Activated CD8-positive, alpha-beta T cell treated with anti-CD3 and anti-CD28 coated beads, Interleukin-2, amount 10 ng/mL, durations not matched to agents 7 days and 5 days (primary cell): ENCODE measurements around the gene C22orf39. TPM values are rescaled to one million over a fixed set of nuclear protein-coding genes. Genes with fewer than 3 reads are reported as not detected.

Experiments
- ATAC-seq: fragments of 150-1000 bp; cut with Tn5 transposase; one replicate; pipeline ENCODE4 v1.10.0; 2021; ENCODE audit warnings: moderate library complexity
- CTCF ChIA-PET: fragments of 350-600 bp; sonication (Branson Sonifier 250); formaldehyde crosslinking; loops from one replicate; lab custom pipeline; 2021; ENCODE audit warnings: antibody characterized with exemption; lab: Charles Lee
- POLR2A ChIA-PET: fragments of 350-600 bp; sonication (Branson Sonifier 250); formaldehyde crosslinking; loops from one replicate; lab custom pipeline; 2021; ENCODE audit warnings: antibody characterized with exemption; lab: Charles Lee
- DNase-seq: peaks from one replicate; pipeline ENCODE4 v3.0.0-alpha.2; 2020
- H3K27ac Mint-ChIP-seq: one replicate; pipeline ENCODE4 v1.8.0; 2021; ENCODE audit warnings: mild to moderate bottlenecking, mixed read lengths
- H3K27me3 Mint-ChIP-seq: one replicate; pipeline ENCODE4 v1.8.0; 2021; ENCODE audit warnings: low read depth, mixed read lengths
- H3K36me3 Mint-ChIP-seq: one replicate; pipeline ENCODE4 v1.8.0; 2021; ENCODE audit warnings: low read depth, mixed read lengths
- H3K4me1 Mint-ChIP-seq: one replicate; pipeline ENCODE4 v1.8.0; 2021; ENCODE audit warnings: low read depth, mixed read lengths
- H3K4me3 Mint-ChIP-seq: one replicate; pipeline ENCODE4 v1.8.0; 2021; ENCODE audit warnings: mild to moderate bottlenecking, mixed read lengths
- H3K9me3 Mint-ChIP-seq: one replicate; pipeline ENCODE4 v1.8.0; 2022; ENCODE audit warnings: mixed read lengths; ENCODE audit not compliant: insufficient read depth
- total RNA-seq, 2 experiments: library from RNA; stranded (reverse); gene quantifications; one replicate each; pipeline ENCODE4 v1.2.3, GENCODE V29; 2021

C22orf39 gene
- total RNA-seq, 2 experiments from 2014 or later: 33.9 to 35.0 TPM

- H3K36me3 Mint-ChIP-seq: peaks cover 51% of the 10 kb centered on the region
- no peak for DNase-seq
Observed at GRCh38 chr22:19483481-19484244, 36.2 kb upstream of the C22orf39 start.

GRCh38 chr22:19482297-19482696, 34.8 kb upstream of the C22orf39 start:
- ATAC-seq (no peak), DNase-seq (no peak)
- POLR2A ChIA-PET: no interaction called here
- H3K36me3 Mint-ChIP-seq: peaks cover 41% of the 10 kb centered on the region
- H3K27ac Mint-ChIP-seq: no peak overlapping the region
- no peaks in the 10 kb centered on the region for H3K27me3 Mint-ChIP-seq
- no peaks in the 10 kb centered on the region for H3K9me3 Mint-ChIP-seq
- CTCF ChIA-PET: no interaction called here
- H3K4me1 Mint-ChIP-seq: peaks cover 21% of the 10 kb centered on the region
- H3K4me3 Mint-ChIP-seq: no peak overlapping the region

More at GRCh38 chr22:19483481-19484244, 36.2 kb upstream of the C22orf39 start:
- no peaks in the 10 kb centered on the region for H3K9me3 Mint-ChIP-seq
- no peak for ATAC-seq
- H3K4me1 Mint-ChIP-seq: peaks cover 14% of the 10 kb centered on the region
- ChIA-PET CTCF (no interaction called here), POLR2A (no interaction called here)
- H3K27ac Mint-ChIP-seq: peak overlapping the region; percentile 65
- no peak overlapping the region for H3K4me3 Mint-ChIP-seq
- H3K27me3 Mint-ChIP-seq: no peaks in the 10 kb centered on the region

GRCh38 chr22:19480789-19481188, 33.3 kb upstream of the C22orf39 start:
- ChIA-PET POLR2A (interaction anchor here (0.6 to 3.5 kb wide), 5 partner anchors 9 to 149 kb away, joined by 3 to 20 read pairs (median 5); partner anchors contain the start of genes HIRA and MRPL40), CTCF (interaction anchor here (1.8 to 2.4 kb wide), 2 partner anchors 8 to 149 kb away, joined by 5 to 15 read pairs; no protein-coding TSS in a partner anchor)
- H3K27ac Mint-ChIP-seq: no peak overlapping the region
- DNase-seq: no peak
- H3K9me3 Mint-ChIP-seq: no peaks in the 10 kb centered on the region
- H3K27me3 Mint-ChIP-seq: no peaks in the 10 kb centered on the region
- H3K4me1 Mint-ChIP-seq: peaks cover 27% of the 10 kb centered on the region
- ATAC-seq: no peak
- peaks cover 39% of the 10 kb centered on the region for H3K36me3 Mint-ChIP-seq
- H3K4me3 Mint-ChIP-seq: peak overlapping the region; percentile 99

GRCh38 chr22:19480173-19480568, 32.7 kb upstream of the C22orf39 start:
- CTCF ChIA-PET: interaction anchor here (1.0 to 2.4 kb wide), 5 partner anchors 9 to 301 kb away, joined by 3 to 15 read pairs (median 5); partner anchors contain the start of gene SLC25A1
- Mint-ChIP-seq H3K27ac (peak overlapping the region; percentile 98), H3K9me3 (no peaks in the 10 kb centered on the region), H3K27me3 (no peaks in the 10 kb centered on the region), H3K4me1 (peaks cover 31% of the 10 kb centered on the region), H3K36me3 (peaks cover 41% of the 10 kb centered on the region), H3K4me3 (peak overlapping the region; percentile 99)
- POLR2A ChIA-PET: interaction anchor here (0.6 to 3.5 kb wide), 15 partner anchors 10 to 1330 kb away, joined by 3 to 20 read pairs (median 4); partner anchors contain the start of genes C22orf39, ESS2, HIRA and MRPL40
- DNase-seq: no peak
- no peak for ATAC-seq

- Mint-ChIP-seq H3K4me3 (peak within 1 kb of the TSS; percentile 99), H3K27ac (peak within 1 kb of the TSS; percentile 98), H3K9me3 (no peaks in the 10 kb centered on the region), H3K27me3 (no peaks in the 10 kb centered on the region), H3K4me1 (peaks cover 30% of the 10 kb centered on the region), H3K36me3 (peaks cover 35% of the 10 kb centered on the region)
- POLR2A ChIA-PET: interaction anchor here (0.5 to 3.5 kb wide), 18 partner anchors 10 to 1330 kb away, joined by 3 to 20 read pairs (median 4); partner anchors contain the start of genes C22orf39, DGCR2, ESS2 and HIRA
- peak; percentile 94 for ATAC-seq
- peak; percentile 98 for DNase-seq
- CTCF ChIA-PET: interaction anchor here (1.0 to 2.4 kb wide), 6 partner anchors 10 to 300 kb away, joined by 3 to 15 read pairs (median 4); partner anchors contain the start of gene SLC25A1
Observed at GRCh38 chr22:19479355-19480172, 32.1 kb upstream of the C22orf39 start, which contains the start of gene CDC45. Gene CDC45 (plus strand): TSS chr22:19479920. CDS start chr22:19479969, 49 bp downstream.

GRCh38 chr22:19478901-19479354, 31.4 kb upstream of the C22orf39 start, which contains the start of gene UFD1:
Gene UFD1 (minus strand): TSS chr22:19479193. CDS start chr22:19479085, 108 bp downstream.
- Mint-ChIP-seq H3K27ac (peak within 1 kb of the TSS; percentile 98), H3K36me3 (peaks cover 32% of the 10 kb centered on the region), H3K4me3 (peak within 1 kb of the TSS; percentile 99), H3K4me1 (peaks cover 29% of the 10 kb centered on the region), H3K9me3 (no peaks in the 10 kb centered on the region), H3K27me3 (no peaks in the 10 kb centered on the region)
- CTCF ChIA-PET: interaction anchor here (1.2 to 2.7 kb wide), 9 partner anchors 28 to 335 kb away, joined by 3 to 29 read pairs (median 7); partner anchors contain the start of genes ESS2 and SLC25A1
- peak; percentile 87 for DNase-seq
- ATAC-seq: peak; percentile 61
- POLR2A ChIA-PET: interaction anchor here (0.7 to 3.5 kb wide), 9 partner anchors 10 to 357 kb away, joined by 3 to 20 read pairs (median 5); partner anchors contain the start of genes C22orf39, DGCR2, ESS2 and HIRA

- peaks cover 32% of the 10 kb centered on the region for H3K36me3 Mint-ChIP-seq
- H3K27ac Mint-ChIP-seq: peak overlapping the region; percentile 81
- H3K4me1 Mint-ChIP-seq: peaks cover 29% of the 10 kb centered on the region
- no peaks in the 10 kb centered on the region for H3K27me3 Mint-ChIP-seq
- ChIA-PET CTCF (interaction anchor here (0.8 to 2.7 kb wide), 13 partner anchors 7 to 334 kb away, joined by 3 to 29 read pairs (median 6); partner anchors contain the start of genes ESS2 and SLC25A1), POLR2A (interaction anchor here (1.0 to 3.5 kb wide), 4 partner anchors 9 to 55 kb away, joined by 3 to 20 read pairs (median 7); partner anchors contain the start of genes C22orf39, HIRA and MRPL40)
- ATAC-seq (no peak), DNase-seq (peak; percentile 37)
- peak overlapping the region; percentile 99 for H3K4me3 Mint-ChIP-seq
- no peaks in the 10 kb centered on the region for H3K9me3 Mint-ChIP-seq
Observed at GRCh38 chr22:19478045-19478900, 30.8 kb upstream of the C22orf39 start.

- Mint-ChIP-seq H3K4me3 (peak overlapping the region; percentile 99), H3K36me3 (peaks cover 30% of the 10 kb centered on the region), H3K9me3 (no peaks in the 10 kb centered on the region), H3K27ac (peak overlapping the region; percentile 81), H3K27me3 (no peaks in the 10 kb centered on the region), H3K4me1 (peaks cover 29% of the 10 kb centered on the region)
- no peak for DNase-seq
- ChIA-PET POLR2A (interaction anchor here (0.7 to 3.5 kb wide), 4 partner anchors 30 to 54 kb away, joined by 3 to 20 read pairs (median 4); partner anchors contain the start of genes HIRA and MRPL40), CTCF (interaction anchor here (0.8 to 2.7 kb wide), 15 partner anchors 8 to 367 kb away, joined by 3 to 29 read pairs (median 5); partner anchors contain the start of genes ESS2 and SLC25A1)
- no peak for ATAC-seq
Observed at GRCh38 chr22:19477321-19478044, 30.0 kb upstream of the C22orf39 start.

GRCh38 chr22:19476023-19476422, 28.5 kb upstream of the C22orf39 start:
- no peak for DNase-seq
- Mint-ChIP-seq H3K27me3 (no peaks in the 10 kb centered on the region), H3K36me3 (peaks cover 37% of the 10 kb centered on the region), H3K9me3 (no peaks in the 10 kb centered on the region), H3K27ac (no peak overlapping the region), H3K4me3 (no peak overlapping the region), H3K4me1 (peaks cover 28% of the 10 kb centered on the region)
- CTCF ChIA-PET: no interaction called here
- ATAC-seq: no peak
- POLR2A ChIA-PET: no interaction called here
